Liver (tissue), 9 donors: ENCODE measurements around the gene SCN1A. TPM values are rescaled to one million over a fixed set of nuclear protein-coding genes. Genes with fewer than 3 reads are reported as not detected.

Experiments used
- DNase-seq: peaks from one replicate; pipeline ENCODE4 v3.0.0-alpha.2; 2017; ENCODE audit warnings: low spot score
- H3K27ac ChIP-seq, 2 donors: one replicate each; pipeline ENCODE4 v1.7.0; 2013; ENCODE audit warnings: inconsistent platforms in 2 of 2, low read length in 2 of 2, control low read depth in 1 of 2, low read depth in 1 of 2, mild to moderate bottlenecking in 1 of 2
- H3K27me3 ChIP-seq, 4 donors: one replicate each; pipeline versions ENCODE4 v1.6.1 to v1.7.0; 2013; ENCODE audit warnings: low read length in 3 of 4, inconsistent platforms in 1 of 4, mild to moderate bottlenecking in 1 of 4, moderate library complexity in 1 of 4; ENCODE audit not compliant: control insufficient read depth in 4 of 4, insufficient read depth in 4 of 4
- H3K36me3 ChIP-seq, 4 donors: one replicate each; pipeline versions ENCODE4 v1.6.1 to v1.7.0; 2013; ENCODE audit warnings: low read length in 3 of 4, mild to moderate bottlenecking in 3 of 4, low read depth in 1 of 4, moderate library complexity in 1 of 4; ENCODE audit not compliant: control insufficient read depth in 4 of 4, insufficient read depth in 3 of 4
- H3K4me1 ChIP-seq, 4 donors: one replicate each; pipeline versions ENCODE4 v1.6.1 to v1.7.0; 2013; ENCODE audit warnings: low read length in 3 of 4, mild to moderate bottlenecking in 3 of 4, moderate library complexity in 1 of 4; ENCODE audit not compliant: control insufficient read depth in 4 of 4, insufficient read depth in 4 of 4
- H3K4me3 ChIP-seq, 3 donors: one replicate each; pipeline versions ENCODE4 v1.6.1 to v1.7.0; 2013; ENCODE audit warnings: low read length in 3 of 3, control low read depth in 1 of 3, low read depth in 1 of 3, mild to moderate bottlenecking in 1 of 3
- H3K9ac ChIP-seq, 2 donors: one replicate each; pipeline ENCODE4 v1.7.0; 2013; ENCODE audit warnings: low read length in 2 of 2, mild to moderate bottlenecking in 2 of 2, moderate library complexity in 2 of 2, control low read depth in 1 of 2, low read depth in 1 of 2
- H3K9me3 ChIP-seq, 4 donors: one replicate each; pipeline versions ENCODE4 v1.6.1 to v1.7.0; 2013; ENCODE audit warnings: low read length in 3 of 4; ENCODE audit not compliant: control insufficient read depth in 4 of 4
- EGR1 ChIP-seq, 2 donors: IDR thresholded peaks; 2 replicates each; pipeline ENCODE4 v1.6.1; 2016 to 2018; ENCODE audit warnings: antibody characterized with exemption in 2 of 2, low read depth in 2 of 2
- FOXA1 ChIP-seq: IDR thresholded peaks from 2 replicates; pipeline ENCODE4 v1.6.1; 2016; ENCODE audit warnings: antibody characterized with exemption
- FOXA2 ChIP-seq: IDR thresholded peaks from 2 replicates; pipeline ENCODE4 v1.6.1; 2016; ENCODE audit warnings: antibody characterized with exemption
- GABPA ChIP-seq, 2 donors: IDR thresholded peaks in 1 of 2; conservative IDR thresholded peaks in 1 of 2; 2 replicates each; pipeline ENCODE4 v1.6.1; 2016; ENCODE audit warnings: antibody characterized with exemption in 2 of 2, mild to moderate bottlenecking in 1 of 2, moderate library complexity in 1 of 2
- HNF4A ChIP-seq, 2 donors: conservative IDR thresholded peaks; 2 replicates each; pipeline ENCODE4 v1.6.1; 2016; ENCODE audit warnings: antibody characterized with exemption in 2 of 2, mild to moderate bottlenecking in 2 of 2
- HNF4G ChIP-seq: IDR thresholded peaks from 2 replicates; pipeline ENCODE4 v1.6.1; 2016; ENCODE audit warnings: antibody characterized with exemption
- JUND ChIP-seq, 2 donors: IDR thresholded peaks; 2 replicates each; pipeline ENCODE4 v1.6.1; 2016; ENCODE audit warnings: antibody characterized with exemption in 2 of 2
- NR2F2 ChIP-seq: IDR thresholded peaks from 2 replicates; pipeline ENCODE4 v1.6.1; 2016; ENCODE audit warnings: antibody characterized with exemption
- RAD21 ChIP-seq, 2 donors: IDR thresholded peaks; 2 replicates each; pipeline ENCODE4 v1.6.1; 2016; ENCODE audit warnings: antibody characterized with exemption in 2 of 2, mild to moderate bottlenecking in 2 of 2
- RXRA ChIP-seq, 2 donors: IDR thresholded peaks; 2 replicates each; pipeline ENCODE4 v1.6.1; 2017 to 2018; ENCODE audit warnings: antibody characterized with exemption in 2 of 2, mild to moderate bottlenecking in 1 of 2
- SP1 ChIP-seq: IDR thresholded peaks from 2 replicates; pipeline ENCODE4 v1.6.1; 2018; ENCODE audit warnings: antibody characterized with exemption, mild to moderate bottlenecking
- TAF1 ChIP-seq: conservative IDR thresholded peaks from 2 replicates; pipeline ENCODE4 v1.6.1; 2016; ENCODE audit warnings: antibody characterized with exemption, mild to moderate bottlenecking
- YY1 ChIP-seq: IDR thresholded peaks from 2 replicates; pipeline ENCODE4 v1.6.1; 2016; ENCODE audit warnings: antibody characterized with exemption, mild to moderate bottlenecking
- WGBS: extraction: QIAGEN DNeasy Blood & Tissue Kit; methylation state at CpG from one replicate; pipeline ENCODE4 v1.1.7; 2013; 5-methylcytosine and 5-hydroxymethylcytosine counted together
- polyA plus RNA-seq, 2 donors: library from polyadenylated mRNA; stranded (reverse) in 1 of 2; unstranded in 1 of 2; fragments of 200-250 nt in 1 of 2; fragments of >200 nt in 1 of 2; fragmentation: Nextera tagmentation in 1 of 2; extraction: Ambion mirVana in 1 of 2; gene quantifications; one replicate each; pipeline versions ENCODE4 v1.2.1 to v1.2.3, GENCODE V29; 2013 to 2015
- total RNA-seq, 2 donors: library from RNA; depleted of rRNA; stranded (reverse); fragments of >200 nt; gene quantifications; one replicate each; pipeline ENCODE4 v1.2.3, GENCODE V29; 2014
- TF ChIP-seq, protein P1 (sequence below): IDR thresholded peaks from 2 replicates; pipeline ENCODE4 v1.6.1; 2016; ENCODE audit warnings: antibody characterized with exemption
- TF ChIP-seq, protein P2 (sequence below): IDR thresholded peaks from 2 replicates; pipeline ENCODE4 v1.6.1; 2016; ENCODE audit warnings: antibody characterized with exemption
- TF ChIP-seq, protein P3 (sequence below): fragments of 150-350 bp; IDR thresholded peaks from 2 replicates; pipeline ENCODE4 v1.5.1; 2017; ENCODE audit warnings: improper control_type of control experiment, low read depth, low read length; ENCODE audit not compliant: missing input control
- TF ChIP-seq, protein P4 (sequence below): IDR thresholded peaks from 2 replicates; pipeline ENCODE4 v1.6.1; 2016; ENCODE audit warnings: antibody characterized with exemption, mild to moderate bottlenecking
- TF ChIP-seq, protein P5 (sequence below): IDR thresholded peaks from 2 replicates; pipeline ENCODE4 v1.6.1; 2016; ENCODE audit warnings: antibody characterized with exemption
- donor health status: healthy.
- donor health status: healthy.
- donor health status: healthy.
- donor health status: healthy.
- donor health status: healthy.

SCN1A gene
- total and polyA plus RNA-seq, 4 donors, result 0.11 TPM; not detected in 3

DNA sequence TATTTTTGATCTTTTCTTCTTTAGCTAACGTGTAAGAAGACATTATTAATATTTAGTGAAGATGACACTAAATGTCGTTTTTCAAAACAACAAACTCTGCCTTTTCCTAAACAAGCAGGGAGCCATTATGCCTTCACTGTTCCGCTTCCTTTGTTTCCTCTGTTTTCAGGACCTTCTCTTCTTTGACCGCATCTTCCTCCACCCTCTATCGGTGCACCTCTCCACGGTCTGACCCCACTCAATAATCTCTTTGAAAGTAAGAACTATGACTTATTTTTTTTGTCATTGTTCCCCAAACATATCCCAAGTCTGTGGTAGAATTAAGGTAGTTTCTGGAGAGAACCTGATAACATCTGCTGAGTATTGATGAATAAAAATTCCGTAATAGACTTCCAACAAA, 5.8 kb upstream of the SCN1A start:
- no peaks in the 10 kb centered on the region for H3K36me3 ChIP-seq
- H3K4me3 ChIP-seq, result no peak overlapping the region
- no peak overlapping the region for H3K27ac ChIP-seq
- H3K27me3 ChIP-seq, result no peaks in the 10 kb centered on the region
- H3K9ac ChIP-seq, result no peak overlapping the region
- WGBS, result 86% methylated on average over 7 of the region's 7 CpGs
- no peaks in the 10 kb centered on the region for H3K9me3 ChIP-seq
- H3K4me1 ChIP-seq, result no peaks in the 10 kb centered on the region
- no peak for DNase-seq
- no peak for TF ChIP-seq TAF1
- TF ChIP-seq HNF4A (conservative IDR thresholded peaks at IDR 0.05), result no peak
- no peak for TF ChIP-seq EGR1 (IDR thresholded peaks at IDR 0.05; ENCODE audit: low read depth in 2 of 2)
- TF ChIP-seq GABPA (IDR thresholded peaks at IDR 0.05 in 1 of 2, conservative IDR thresholded peaks at IDR 0.05 in 1 of 2), result no peak

DNA sequence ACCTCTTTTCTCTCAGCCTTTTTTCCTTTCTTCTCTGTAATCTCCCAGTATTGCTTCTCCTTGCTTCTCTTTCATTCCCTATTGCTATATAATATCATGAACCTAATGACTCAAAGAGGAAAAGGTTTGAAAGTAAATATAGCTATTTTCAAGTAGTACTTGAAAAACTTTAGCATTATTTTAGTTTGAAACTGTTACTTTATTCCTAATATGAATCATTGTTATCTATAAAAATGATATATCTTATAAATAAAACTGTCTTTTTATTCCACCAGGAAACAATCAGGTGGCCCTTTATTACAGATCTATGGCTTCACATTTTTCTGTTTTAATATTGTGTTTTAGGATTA, 311 bp upstream of the SCN1A start:
- TF ChIP-seq TAF1 (no peak), EGR1 (IDR thresholded peaks at IDR 0.05; ENCODE audit: low read depth in 2 of 2) (no peak), FOXA1 (no peak), HNF4A (conservative IDR thresholded peaks at IDR 0.05) (no peak), YY1 (no peak)
- TF ChIP-seq, protein P1, sequence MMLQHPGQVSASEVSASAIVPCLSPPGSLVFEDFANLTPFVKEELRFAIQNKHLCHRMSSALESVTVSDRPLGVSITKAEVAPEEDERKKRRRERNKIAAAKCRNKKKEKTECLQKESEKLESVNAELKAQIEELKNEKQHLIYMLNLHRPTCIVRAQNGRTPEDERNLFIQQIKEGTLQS, result no peak
- Histone ChIP-seq H3K9ac (no peak overlapping the region), H3K9me3 (no peaks in the 10 kb centered on the region), H3K27ac (no peak overlapping the region), H3K27me3 (no peaks in the 10 kb centered on the region), H3K4me3 (no peak overlapping the region), H3K4me1 (no peaks in the 10 kb centered on the region), H3K36me3 (no peaks in the 10 kb centered on the region)
- no peak for DNase-seq

DNA sequence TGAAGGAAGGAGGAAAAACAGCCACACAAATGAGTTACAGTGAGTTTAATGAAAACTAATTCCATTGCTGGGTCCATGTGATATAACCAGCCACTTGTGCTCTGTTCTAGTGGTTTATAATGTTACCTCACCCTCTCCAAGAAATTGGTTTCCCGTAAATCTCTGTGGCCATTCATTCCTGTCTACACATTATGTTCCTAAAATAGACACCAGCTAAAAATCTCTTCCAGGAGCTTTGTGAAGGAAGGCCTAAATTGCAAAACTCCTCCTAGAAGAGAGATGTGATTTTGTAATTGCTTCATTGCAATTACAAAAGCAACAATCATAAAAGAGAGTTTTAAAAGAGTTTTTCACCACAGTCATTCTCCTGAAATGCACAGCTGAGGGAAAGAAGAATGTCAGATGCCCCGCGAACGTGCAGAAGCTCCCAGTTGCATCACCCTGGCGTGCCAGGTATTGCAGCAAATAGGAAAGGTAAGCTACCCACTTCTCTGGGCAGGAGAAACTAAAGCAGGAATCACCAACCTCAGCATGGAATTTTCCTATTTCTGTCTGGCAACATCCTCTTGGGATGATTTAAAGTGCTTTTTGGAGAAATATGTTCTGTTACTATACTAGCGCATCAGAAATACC, 1.7 kb downstream of the SCN1A start:
- H3K9ac ChIP-seq, result no peak overlapping the region
- H3K36me3 ChIP-seq, result no peaks in the 10 kb centered on the region
- H3K27ac ChIP-seq, result no peak overlapping the region
- DNase-seq, result no peak
- no peak overlapping the region for H3K4me3 ChIP-seq
- no peaks in the 10 kb centered on the region for H3K27me3 ChIP-seq
- no peaks in the 10 kb centered on the region for H3K4me1 ChIP-seq
- TF ChIP-seq YY1 (no peak), TAF1 (no peak), FOXA2 (no peak), SP1 (no peak), RXRA (IDR thresholded peaks at IDR 0.05) (no peak), JUND (IDR thresholded peaks at IDR 0.05) (no peak), HNF4A (conservative IDR thresholded peaks at IDR 0.05) (no peak), GABPA (IDR thresholded peaks at IDR 0.05 in 1 of 2, conservative IDR thresholded peaks at IDR 0.05 in 1 of 2) (no peak), EGR1 (IDR thresholded peaks at IDR 0.05; ENCODE audit: low read depth in 2 of 2) (no peak), RAD21 (IDR thresholded peaks at IDR 0.05) (no peak), NR2F2 (no peak), HNF4G (no peak), FOXA1 (no peak)
- TF ChIP-seq, protein P2, sequence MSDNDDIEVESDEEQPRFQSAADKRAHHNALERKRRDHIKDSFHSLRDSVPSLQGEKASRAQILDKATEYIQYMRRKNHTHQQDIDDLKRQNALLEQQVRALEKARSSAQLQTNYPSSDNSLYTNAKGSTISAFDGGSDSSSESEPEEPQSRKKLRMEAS, result no peak
- TF ChIP-seq, protein P3, sequence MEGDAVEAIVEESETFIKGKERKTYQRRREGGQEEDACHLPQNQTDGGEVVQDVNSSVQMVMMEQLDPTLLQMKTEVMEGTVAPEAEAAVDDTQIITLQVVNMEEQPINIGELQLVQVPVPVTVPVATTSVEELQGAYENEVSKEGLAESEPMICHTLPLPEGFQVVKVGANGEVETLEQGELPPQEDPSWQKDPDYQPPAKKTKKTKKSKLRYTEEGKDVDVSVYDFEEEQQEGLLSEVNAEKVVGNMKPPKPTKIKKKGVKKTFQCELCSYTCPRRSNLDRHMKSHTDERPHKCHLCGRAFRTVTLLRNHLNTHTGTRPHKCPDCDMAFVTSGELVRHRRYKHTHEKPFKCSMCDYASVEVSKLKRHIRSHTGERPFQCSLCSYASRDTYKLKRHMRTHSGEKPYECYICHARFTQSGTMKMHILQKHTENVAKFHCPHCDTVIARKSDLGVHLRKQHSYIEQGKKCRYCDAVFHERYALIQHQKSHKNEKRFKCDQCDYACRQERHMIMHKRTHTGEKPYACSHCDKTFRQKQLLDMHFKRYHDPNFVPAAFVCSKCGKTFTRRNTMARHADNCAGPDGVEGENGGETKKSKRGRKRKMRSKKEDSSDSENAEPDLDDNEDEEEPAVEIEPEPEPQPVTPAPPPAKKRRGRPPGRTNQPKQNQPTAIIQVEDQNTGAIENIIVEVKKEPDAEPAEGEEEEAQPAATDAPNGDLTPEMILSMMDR, result no peak
- TF ChIP-seq, protein P1, result no peak
- TF ChIP-seq, protein P4, sequence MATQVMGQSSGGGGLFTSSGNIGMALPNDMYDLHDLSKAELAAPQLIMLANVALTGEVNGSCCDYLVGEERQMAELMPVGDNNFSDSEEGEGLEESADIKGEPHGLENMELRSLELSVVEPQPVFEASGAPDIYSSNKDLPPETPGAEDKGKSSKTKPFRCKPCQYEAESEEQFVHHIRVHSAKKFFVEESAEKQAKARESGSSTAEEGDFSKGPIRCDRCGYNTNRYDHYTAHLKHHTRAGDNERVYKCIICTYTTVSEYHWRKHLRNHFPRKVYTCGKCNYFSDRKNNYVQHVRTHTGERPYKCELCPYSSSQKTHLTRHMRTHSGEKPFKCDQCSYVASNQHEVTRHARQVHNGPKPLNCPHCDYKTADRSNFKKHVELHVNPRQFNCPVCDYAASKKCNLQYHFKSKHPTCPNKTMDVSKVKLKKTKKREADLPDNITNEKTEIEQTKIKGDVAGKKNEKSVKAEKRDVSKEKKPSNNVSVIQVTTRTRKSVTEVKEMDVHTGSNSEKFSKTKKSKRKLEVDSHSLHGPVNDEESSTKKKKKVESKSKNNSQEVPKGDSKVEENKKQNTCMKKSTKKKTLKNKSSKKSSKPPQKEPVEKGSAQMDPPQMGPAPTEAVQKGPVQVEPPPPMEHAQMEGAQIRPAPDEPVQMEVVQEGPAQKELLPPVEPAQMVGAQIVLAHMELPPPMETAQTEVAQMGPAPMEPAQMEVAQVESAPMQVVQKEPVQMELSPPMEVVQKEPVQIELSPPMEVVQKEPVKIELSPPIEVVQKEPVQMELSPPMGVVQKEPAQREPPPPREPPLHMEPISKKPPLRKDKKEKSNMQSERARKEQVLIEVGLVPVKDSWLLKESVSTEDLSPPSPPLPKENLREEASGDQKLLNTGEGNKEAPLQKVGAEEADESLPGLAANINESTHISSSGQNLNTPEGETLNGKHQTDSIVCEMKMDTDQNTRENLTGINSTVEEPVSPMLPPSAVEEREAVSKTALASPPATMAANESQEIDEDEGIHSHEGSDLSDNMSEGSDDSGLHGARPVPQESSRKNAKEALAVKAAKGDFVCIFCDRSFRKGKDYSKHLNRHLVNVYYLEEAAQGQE, result no peak
- TF ChIP-seq, protein P5, sequence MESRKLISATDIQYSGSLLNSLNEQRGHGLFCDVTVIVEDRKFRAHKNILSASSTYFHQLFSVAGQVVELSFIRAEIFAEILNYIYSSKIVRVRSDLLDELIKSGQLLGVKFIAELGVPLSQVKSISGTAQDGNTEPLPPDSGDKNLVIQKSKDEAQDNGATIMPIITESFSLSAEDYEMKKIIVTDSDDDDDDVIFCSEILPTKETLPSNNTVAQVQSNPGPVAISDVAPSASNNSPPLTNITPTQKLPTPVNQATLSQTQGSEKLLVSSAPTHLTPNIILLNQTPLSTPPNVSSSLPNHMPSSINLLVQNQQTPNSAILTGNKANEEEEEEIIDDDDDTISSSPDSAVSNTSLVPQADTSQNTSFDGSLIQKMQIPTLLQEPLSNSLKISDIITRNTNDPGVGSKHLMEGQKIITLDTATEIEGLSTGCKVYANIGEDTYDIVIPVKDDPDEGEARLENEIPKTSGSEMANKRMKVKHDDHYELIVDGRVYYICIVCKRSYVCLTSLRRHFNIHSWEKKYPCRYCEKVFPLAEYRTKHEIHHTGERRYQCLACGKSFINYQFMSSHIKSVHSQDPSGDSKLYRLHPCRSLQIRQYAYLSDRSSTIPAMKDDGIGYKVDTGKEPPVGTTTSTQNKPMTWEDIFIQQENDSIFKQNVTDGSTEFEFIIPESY, result no peak
- H3K9me3 ChIP-seq, result no peaks in the 10 kb centered on the region
- WGBS, result 88% methylated on average over 6 of the region's 6 CpGs
